Ishikawa (cell line): ENCODE measurements around the gene TMOD3.

ENCODE experiments used
- CEBPB ChIP-seq: IDR thresholded peaks from 2 replicates; pipeline ENCODE4 v1.6.1; 2012
- EP300 ChIP-seq: IDR thresholded peaks from 2 replicates; pipeline ENCODE4 v1.6.1; 2012; ENCODE audit warnings: borderline replicate concordance
- FOXM1 ChIP-seq: IDR thresholded peaks from 2 replicates; pipeline ENCODE4 v1.6.1; 2012; ENCODE audit warnings: low read depth, borderline replicate concordance
- NFIC ChIP-seq: IDR thresholded peaks from 2 replicates; pipeline ENCODE4 v1.6.1; 2012
- RAD21 ChIP-seq: IDR thresholded peaks from 2 replicates; pipeline ENCODE4 v1.6.1; 2012; ENCODE audit warnings: low read depth
- TAF1 ChIP-seq: IDR thresholded peaks from 2 replicates; pipeline ENCODE4 v1.6.1; 2012; ENCODE audit warnings: low read depth, mild to moderate bottlenecking
- TCF12 ChIP-seq: IDR thresholded peaks from 2 replicates; pipeline ENCODE4 v1.6.1; 2012; ENCODE audit warnings: low read depth
- TEAD4 ChIP-seq: IDR thresholded peaks from 2 replicates; pipeline ENCODE4 v1.6.1; 2012
- YY1 ChIP-seq: IDR thresholded peaks from 2 replicates; pipeline ENCODE4 v1.6.1; 2012; ENCODE audit warnings: low read depth
- TF ChIP-seq, protein P1 (sequence below): IDR thresholded peaks from 2 replicates; pipeline ENCODE4 v1.6.1; 2012
- TF ChIP-seq, protein P2 (sequence below): IDR thresholded peaks from 2 replicates; pipeline ENCODE4 v1.6.1; 2012
- TF ChIP-seq, protein P3 (sequence below): IDR thresholded peaks from 2 replicates; pipeline ENCODE4 v1.6.1; 2012; ENCODE audit warnings: low read depth, mild to moderate bottlenecking

DNA sequence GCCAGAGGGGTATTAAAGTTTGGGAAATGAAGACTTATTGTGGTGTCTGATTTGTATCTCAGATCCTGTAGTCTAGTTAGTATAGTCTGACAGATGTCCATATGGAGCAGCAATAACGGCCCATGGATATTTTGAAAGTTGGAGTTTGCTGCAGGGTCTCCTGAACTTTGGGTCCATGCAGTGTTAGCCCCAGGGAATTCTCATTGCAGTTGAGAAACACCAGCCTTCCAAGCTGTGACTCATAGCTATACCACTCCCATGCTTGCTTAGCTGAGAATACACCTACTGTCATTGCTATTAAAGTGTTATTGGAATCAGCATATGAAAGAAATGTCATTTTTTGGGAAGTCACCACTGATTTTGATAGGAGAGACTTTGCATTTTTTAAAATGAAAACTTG lies 48.8 kb upstream of the TMOD3 start:
- TF ChIP-seq RAD21 (no peak), YY1 (no peak), TEAD4 (no peak), NFIC (no peak), TCF12 (no peak), CEBPB (no peak), TAF1 (no peak), FOXM1 (no peak), EP300 (no peak)
- TF ChIP-seq, protein P1, sequence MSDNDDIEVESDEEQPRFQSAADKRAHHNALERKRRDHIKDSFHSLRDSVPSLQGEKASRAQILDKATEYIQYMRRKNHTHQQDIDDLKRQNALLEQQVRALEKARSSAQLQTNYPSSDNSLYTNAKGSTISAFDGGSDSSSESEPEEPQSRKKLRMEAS = no peak
- TF ChIP-seq, protein P2, sequence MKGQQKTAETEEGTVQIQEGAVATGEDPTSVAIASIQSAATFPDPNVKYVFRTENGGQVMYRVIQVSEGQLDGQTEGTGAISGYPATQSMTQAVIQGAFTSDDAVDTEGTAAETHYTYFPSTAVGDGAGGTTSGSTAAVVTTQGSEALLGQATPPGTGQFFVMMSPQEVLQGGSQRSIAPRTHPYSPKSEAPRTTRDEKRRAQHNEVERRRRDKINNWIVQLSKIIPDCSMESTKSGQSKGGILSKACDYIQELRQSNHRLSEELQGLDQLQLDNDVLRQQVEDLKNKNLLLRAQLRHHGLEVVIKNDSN = no peak
- TF ChIP-seq, protein P3, sequence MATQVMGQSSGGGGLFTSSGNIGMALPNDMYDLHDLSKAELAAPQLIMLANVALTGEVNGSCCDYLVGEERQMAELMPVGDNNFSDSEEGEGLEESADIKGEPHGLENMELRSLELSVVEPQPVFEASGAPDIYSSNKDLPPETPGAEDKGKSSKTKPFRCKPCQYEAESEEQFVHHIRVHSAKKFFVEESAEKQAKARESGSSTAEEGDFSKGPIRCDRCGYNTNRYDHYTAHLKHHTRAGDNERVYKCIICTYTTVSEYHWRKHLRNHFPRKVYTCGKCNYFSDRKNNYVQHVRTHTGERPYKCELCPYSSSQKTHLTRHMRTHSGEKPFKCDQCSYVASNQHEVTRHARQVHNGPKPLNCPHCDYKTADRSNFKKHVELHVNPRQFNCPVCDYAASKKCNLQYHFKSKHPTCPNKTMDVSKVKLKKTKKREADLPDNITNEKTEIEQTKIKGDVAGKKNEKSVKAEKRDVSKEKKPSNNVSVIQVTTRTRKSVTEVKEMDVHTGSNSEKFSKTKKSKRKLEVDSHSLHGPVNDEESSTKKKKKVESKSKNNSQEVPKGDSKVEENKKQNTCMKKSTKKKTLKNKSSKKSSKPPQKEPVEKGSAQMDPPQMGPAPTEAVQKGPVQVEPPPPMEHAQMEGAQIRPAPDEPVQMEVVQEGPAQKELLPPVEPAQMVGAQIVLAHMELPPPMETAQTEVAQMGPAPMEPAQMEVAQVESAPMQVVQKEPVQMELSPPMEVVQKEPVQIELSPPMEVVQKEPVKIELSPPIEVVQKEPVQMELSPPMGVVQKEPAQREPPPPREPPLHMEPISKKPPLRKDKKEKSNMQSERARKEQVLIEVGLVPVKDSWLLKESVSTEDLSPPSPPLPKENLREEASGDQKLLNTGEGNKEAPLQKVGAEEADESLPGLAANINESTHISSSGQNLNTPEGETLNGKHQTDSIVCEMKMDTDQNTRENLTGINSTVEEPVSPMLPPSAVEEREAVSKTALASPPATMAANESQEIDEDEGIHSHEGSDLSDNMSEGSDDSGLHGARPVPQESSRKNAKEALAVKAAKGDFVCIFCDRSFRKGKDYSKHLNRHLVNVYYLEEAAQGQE = no peak
